H9 (cell line): ENCODE data around the gene MCM3. TPM values are rescaled to one million over a fixed set of nuclear protein-coding genes. Genes with fewer than 3 reads are reported as not detected.

ENCODE experiments used
- DNase-seq: peaks from one replicate; pipeline ENCODE4 v3.0.0-alpha.2; 2017
- H2AFZ ChIP-seq: one replicate; pipeline ENCODE4 v1.6.1; 2013; ENCODE audit warnings: mild to moderate bottlenecking, low read length, control low read depth, moderate library complexity
- H2AK5ac ChIP-seq: 2 replicates; pipeline ENCODE4 v1.6.1; 2013; ENCODE audit warnings: low read length, control low read depth, mixed read lengths; ENCODE audit not compliant: insufficient read length
- H2BK120ac ChIP-seq: one replicate; pipeline ENCODE4 v1.6.1; 2013; ENCODE audit warnings: low read depth, mild to moderate bottlenecking, low read length, control low read depth, inconsistent platforms; ENCODE audit not compliant: poor library complexity, severe bottlenecking
- H2BK12ac ChIP-seq: 2 replicates; pipeline ENCODE4 v1.6.1; 2013; ENCODE audit warnings: low read length, control low read depth, mixed read lengths, low read depth; ENCODE audit not compliant: insufficient read length
- H2BK15ac ChIP-seq: 2 replicates; pipeline ENCODE4 v1.6.1; 2013; ENCODE audit warnings: low read depth, low read length, control low read depth
- H2BK20ac ChIP-seq: one replicate; pipeline ENCODE4 v1.6.1; 2013; ENCODE audit warnings: low read depth, mild to moderate bottlenecking, low read length, control low read depth, inconsistent platforms; ENCODE audit not compliant: poor library complexity, severe bottlenecking
- H2BK5ac ChIP-seq: 2 replicates; pipeline ENCODE4 v1.6.1; 2013; ENCODE audit warnings: low read length, control low read depth, mixed read lengths; ENCODE audit not compliant: insufficient read length
- H3K14ac ChIP-seq: 2 replicates; pipeline ENCODE4 v1.6.1; 2013; ENCODE audit warnings: low read length, control low read depth; ENCODE audit not compliant: insufficient read depth
- H3K18ac ChIP-seq: 2 replicates; pipeline ENCODE4 v1.6.1; 2013; ENCODE audit warnings: low read depth, mild to moderate bottlenecking, mixed read lengths, low read length, control low read depth; ENCODE audit not compliant: insufficient read length
- H3K23ac ChIP-seq: 2 replicates; pipeline ENCODE4 v1.6.1; 2013; ENCODE audit warnings: low read length, control low read depth, mixed read lengths, low read depth; ENCODE audit not compliant: insufficient read length
- H3K23me2 ChIP-seq: 2 replicates; pipeline ENCODE4 v1.6.1; 2013; ENCODE audit warnings: low read depth, mild to moderate bottlenecking, mixed read lengths, low read length, control low read depth; ENCODE audit not compliant: insufficient read length, poor library complexity, severe bottlenecking
- H3K27ac ChIP-seq: 2 replicates; pipeline ENCODE4 v1.5.1; 2013; ENCODE audit warnings: low read length, control low read depth, mixed read lengths, low read depth; ENCODE audit not compliant: insufficient read length
- H3K27me3 ChIP-seq: 2 replicates; pipeline ENCODE4 v1.6.1; 2013; ENCODE audit warnings: low read length, control low read depth, inconsistent platforms; ENCODE audit not compliant: insufficient read depth
- H3K4ac ChIP-seq: 2 replicates; pipeline ENCODE4 v1.6.1; 2013; ENCODE audit warnings: low read depth, mild to moderate bottlenecking, control low read depth, inconsistent platforms, low read length, moderate library complexity
- H3K4me1 ChIP-seq: 2 replicates; pipeline ENCODE4 v1.6.1; 2013; ENCODE audit warnings: low read length, control low read depth, inconsistent platforms; ENCODE audit not compliant: insufficient read depth
- H3K4me2 ChIP-seq: 2 replicates; pipeline ENCODE4 v1.6.1; 2013; ENCODE audit warnings: low read length, control low read depth, mixed read lengths; ENCODE audit not compliant: insufficient read length, insufficient read depth
- H3K56ac ChIP-seq: 2 replicates; pipeline ENCODE4 v1.6.1; 2013; ENCODE audit warnings: low read depth, mild to moderate bottlenecking, mixed read lengths, low read length, control low read depth; ENCODE audit not compliant: insufficient read length
- H3K79me1 ChIP-seq: 2 replicates; pipeline ENCODE4 v1.6.1; 2013; ENCODE audit warnings: low read depth, mild to moderate bottlenecking, moderate library complexity, low read length, control low read depth, inconsistent platforms; ENCODE audit not compliant: insufficient read depth, poor library complexity, severe bottlenecking
- H3K79me2 ChIP-seq: 2 replicates; pipeline ENCODE4 v1.6.1; 2013; ENCODE audit warnings: low read length, control low read depth, inconsistent platforms; ENCODE audit not compliant: insufficient read depth
- H3K9ac ChIP-seq: 2 replicates; pipeline ENCODE4 v1.6.1; 2013; ENCODE audit warnings: low read length, control low read depth, mixed read lengths; ENCODE audit not compliant: insufficient read length; ENCODE audit errors: extremely low read depth
- H3K9me3 ChIP-seq: one replicate; pipeline ENCODE4 v1.6.1; 2013; ENCODE audit warnings: low read depth, low read length, inconsistent platforms; ENCODE audit not compliant: control insufficient read depth
- H3T11ph ChIP-seq: one replicate; pipeline ENCODE4 v1.6.1; 2013; ENCODE audit warnings: mild to moderate bottlenecking, low read length, control low read depth, inconsistent platforms
- H4K20me1 ChIP-seq: one replicate; pipeline ENCODE4 v1.6.1; 2013; ENCODE audit not compliant: control insufficient read depth, insufficient read length, insufficient read depth
- H4K5ac ChIP-seq: 2 replicates; pipeline ENCODE4 v1.6.1; 2013; ENCODE audit warnings: low read depth, mild to moderate bottlenecking, mixed read lengths, low read length, control low read depth; ENCODE audit not compliant: insufficient read length
- H4K8ac ChIP-seq: replicated peaks from 2 replicates; pipeline ENCODE4 v1.6.1; 2013; ENCODE audit warnings: low read length, control low read depth, mixed read lengths, low read depth; ENCODE audit not compliant: insufficient read length
- H4K91ac ChIP-seq: 2 replicates; pipeline ENCODE4 v1.6.1; 2013; ENCODE audit warnings: low read depth, mild to moderate bottlenecking, moderate library complexity, mixed read lengths, low read length, control low read depth; ENCODE audit not compliant: insufficient read length
- H3K27ac Mint-ChIP-seq, 3 experiments: 2 replicates in 2 of 3; 3 replicates in 1 of 3; pipeline ENCODE4 v1.8.0; 2020 to 2021; ENCODE audit warnings: mixed read lengths in 3 of 3, mild to moderate bottlenecking in 1 of 3, moderate library complexity in 1 of 3
- H3K27me3 Mint-ChIP-seq: 2 replicates; pipeline ENCODE4 v1.8.0; 2021; ENCODE audit warnings: low read depth, mild to moderate bottlenecking, moderate library complexity, mixed read lengths
- H3K36me3 Mint-ChIP-seq, 3 experiments: 2 replicates in 2 of 3; 3 replicates in 1 of 3; pipeline ENCODE4 v1.8.0; 2020 to 2021; ENCODE audit warnings: low read depth in 3 of 3, mixed read lengths in 3 of 3; ENCODE audit not compliant: insufficient read depth in 1 of 3
- H3K4me1 Mint-ChIP-seq, 2 experiments: 2 replicates each; pipeline ENCODE4 v1.8.0; 2020; ENCODE audit warnings: mixed read lengths in 2 of 2
- H3K4me3 Mint-ChIP-seq, 2 experiments: 2 replicates in 1 of 2; 3 replicates in 1 of 2; pipeline ENCODE4 v1.8.0; 2020 to 2021; ENCODE audit warnings: mild to moderate bottlenecking in 2 of 2, mixed read lengths in 2 of 2, moderate library complexity in 1 of 2
- H3K9me3 Mint-ChIP-seq, 2 experiments: 2 replicates in 1 of 2; 3 replicates in 1 of 2; pipeline ENCODE4 v1.8.0; 2020; ENCODE audit warnings: mild to moderate bottlenecking in 2 of 2, mixed read lengths in 2 of 2, moderate library complexity in 1 of 2
- WGBS: extraction: QIAGEN DNeasy Blood & Tissue Kit; methylation state at CpG from one replicate; pipeline ENCODE4 v1.1.7; 2013; ENCODE audit warnings: missing lambda C conversion rate, low lambda C conversion rate, mixed read lengths; ENCODE audit not compliant: insufficient read length; ENCODE audit errors: extremely low coverage; 5-methylcytosine and 5-hydroxymethylcytosine counted together
- total RNA-seq: library from RNA; stranded (reverse); gene quantifications from 2 replicates; pipeline ENCODE4 v1.2.1, GENCODE V29; 2021
- TF ChIP-seq, protein P1 (sequence below): fragments of 200-600 bp; sonication (generic); conservative IDR thresholded peaks from 3 replicates; pipeline ENCODE4 v1.8.0; 2021; ENCODE audit warnings: antibody characterized with exemption, mild to moderate bottlenecking

The MCM3 gene
- total RNA-seq, 1 experiment from 2014 or later: 252 TPM

DNA sequence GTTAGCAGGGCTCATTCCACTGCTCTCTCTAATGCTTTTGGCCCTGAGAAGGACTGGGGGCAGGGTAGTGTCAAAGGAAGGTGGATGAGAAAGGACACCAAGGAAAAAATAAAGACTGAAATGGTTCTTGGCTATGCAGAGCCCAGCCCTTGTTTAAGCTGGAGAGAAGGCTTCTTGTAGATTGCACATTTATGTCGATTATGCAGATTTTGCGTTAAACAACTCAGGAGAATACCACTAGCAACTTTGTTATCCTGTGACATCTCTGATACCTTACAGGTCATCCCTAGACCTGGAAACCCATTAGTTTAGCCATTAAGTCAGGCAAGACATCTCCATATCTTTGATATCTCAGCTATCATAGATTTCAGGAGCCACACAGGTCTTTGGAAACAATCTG lies 29.1 kb downstream of the MCM3 start:
- Histone ChIP-seq H3K79me1 (no peaks in the 10 kb centered on the region), H3K9me3 (no peaks in the 10 kb centered on the region), H3K79me2 (no peaks in the 10 kb centered on the region), H3T11ph (no peak overlapping the region), H3K18ac (no peak overlapping the region), H3K23me2 (no peaks in the 10 kb centered on the region), H3K4me1 (no peaks in the 10 kb centered on the region), H3K4me2 (no peak overlapping the region), H3K23ac (no peak overlapping the region), H3K14ac (no peak overlapping the region), H2BK5ac (no peak overlapping the region), H4K5ac (no peak overlapping the region), H3K27ac (no peak overlapping the region), H3K4ac (no peak overlapping the region), H3K56ac (no peak overlapping the region), H2BK12ac (no peak overlapping the region), H2BK20ac (no peak overlapping the region), H4K8ac (no peak overlapping the region), H2BK120ac (no peak overlapping the region), H2AFZ (no peak overlapping the region), H3K9ac (no peak overlapping the region), H3K27me3 (no peaks in the 10 kb centered on the region), H4K20me1 (no peaks in the 10 kb centered on the region), H2BK15ac (no peak overlapping the region), H2AK5ac (no peak overlapping the region), H4K91ac (no peak overlapping the region)
- TF ChIP-seq, protein P1, sequence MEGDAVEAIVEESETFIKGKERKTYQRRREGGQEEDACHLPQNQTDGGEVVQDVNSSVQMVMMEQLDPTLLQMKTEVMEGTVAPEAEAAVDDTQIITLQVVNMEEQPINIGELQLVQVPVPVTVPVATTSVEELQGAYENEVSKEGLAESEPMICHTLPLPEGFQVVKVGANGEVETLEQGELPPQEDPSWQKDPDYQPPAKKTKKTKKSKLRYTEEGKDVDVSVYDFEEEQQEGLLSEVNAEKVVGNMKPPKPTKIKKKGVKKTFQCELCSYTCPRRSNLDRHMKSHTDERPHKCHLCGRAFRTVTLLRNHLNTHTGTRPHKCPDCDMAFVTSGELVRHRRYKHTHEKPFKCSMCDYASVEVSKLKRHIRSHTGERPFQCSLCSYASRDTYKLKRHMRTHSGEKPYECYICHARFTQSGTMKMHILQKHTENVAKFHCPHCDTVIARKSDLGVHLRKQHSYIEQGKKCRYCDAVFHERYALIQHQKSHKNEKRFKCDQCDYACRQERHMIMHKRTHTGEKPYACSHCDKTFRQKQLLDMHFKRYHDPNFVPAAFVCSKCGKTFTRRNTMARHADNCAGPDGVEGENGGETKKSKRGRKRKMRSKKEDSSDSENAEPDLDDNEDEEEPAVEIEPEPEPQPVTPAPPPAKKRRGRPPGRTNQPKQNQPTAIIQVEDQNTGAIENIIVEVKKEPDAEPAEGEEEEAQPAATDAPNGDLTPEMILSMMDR: no peak
- WGBS: no CpG with 5 or more reads among the region's 2 CpGs
- Mint-ChIP-seq H3K27me3 (0 out of 2 replicates have a peak, but pooled peaks cover 2% of the 10 kb centered on the region), H3K27ac (no peak overlapping the region), H3K4me3 (no peak overlapping the region), H3K9me3 (peaks cover 5 to 15% of the 10 kb centered on the region in 2 experiments; a peak in 3 of 5 replicates), H3K4me1 (0 out of 4 replicates have a peak, but pooled peaks cover 0 to 2% of the 10 kb centered on the region in 2 experiments), H3K36me3 (peaks cover 0 to under 1% (median 0%) of the 10 kb centered on the region in 3 experiments; a peak in 2 of 7 replicates)
- DNase-seq: no peak
